Activated CD8-positive, alpha-beta memory T cell treated with anti-CD3 and anti-CD28 coated beads for 48 hours (primary cell): ENCODE data around the gene FLYWCH2.

ENCODE experiments used
- DNase-seq, 3 experiments: peaks; one replicate each; pipeline ENCODE4 v3.0.0-alpha.2; 2020; ENCODE audit warnings: low read depth in 2 of 3, low spot score in 2 of 3

Gene FLYWCH2

DNA sequence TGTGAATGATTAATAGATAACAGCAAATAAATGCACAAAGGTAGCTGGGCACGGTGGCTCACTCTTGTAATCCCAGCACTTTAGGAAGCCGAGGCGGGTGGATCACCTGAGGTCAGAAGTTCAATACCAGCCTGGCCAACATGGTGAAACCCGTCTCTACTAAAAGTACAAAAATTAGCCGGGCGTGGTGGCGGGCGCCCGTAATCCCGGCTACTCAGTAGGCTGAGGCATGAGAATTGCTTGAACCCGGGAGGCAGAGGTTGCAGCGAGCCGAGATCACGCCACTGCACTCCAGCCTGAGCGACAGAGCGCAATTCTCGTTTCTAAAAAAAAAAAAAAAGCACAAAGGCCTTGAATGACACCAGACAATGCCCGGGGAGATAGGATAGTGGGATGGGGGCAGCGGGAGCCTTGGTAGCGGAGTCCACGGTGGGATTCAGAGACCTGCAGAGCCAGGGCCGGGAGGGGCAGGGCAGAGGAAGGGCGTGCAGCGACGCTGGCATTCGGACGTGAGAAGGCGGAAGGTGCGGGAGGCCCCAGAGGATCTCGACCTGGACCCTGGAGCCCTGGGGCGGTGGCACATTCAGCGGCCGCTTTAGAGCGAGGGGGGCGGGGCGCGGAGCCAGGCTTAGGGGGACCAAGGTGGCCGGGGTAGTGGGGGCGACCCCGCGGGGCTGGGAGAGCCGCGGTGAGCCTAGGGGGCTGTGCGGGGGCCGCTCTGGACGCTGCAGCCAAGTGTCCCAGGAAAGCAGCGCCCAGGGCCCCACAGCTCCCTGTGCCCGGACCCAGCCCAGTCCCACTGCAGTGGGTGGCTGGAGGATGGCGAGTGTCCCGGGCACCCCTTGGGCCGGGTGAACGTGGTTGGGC, 999 bp upstream of the FLYWCH2 start:
- no peak for DNase-seq

- DNase-seq = no peak
Observed at GRCh38 chr16:2883458-2883908, 468 bp downstream of the FLYWCH2 start.

DNA sequence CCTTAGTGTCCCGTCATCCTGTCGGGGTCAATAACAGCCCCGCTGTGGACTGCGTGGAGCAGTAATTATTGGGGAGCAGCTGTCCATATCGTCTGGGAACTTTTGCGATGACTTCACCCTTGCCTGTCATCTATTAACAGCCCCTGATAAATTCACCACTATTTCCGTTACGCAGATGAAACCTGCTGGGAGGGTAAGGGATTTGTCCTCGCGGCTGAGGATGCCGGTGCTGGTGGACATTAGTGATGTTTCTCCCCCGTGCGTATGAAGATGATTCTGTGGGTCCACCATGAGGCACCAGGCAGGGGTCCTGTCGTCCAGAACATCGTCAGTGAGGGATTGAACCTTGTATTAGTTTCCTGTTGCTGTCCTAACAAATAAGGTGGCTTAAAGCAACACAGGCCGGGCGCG, 1.0 kb downstream of the FLYWCH2 start:
- DNase-seq = no peak

DNA sequence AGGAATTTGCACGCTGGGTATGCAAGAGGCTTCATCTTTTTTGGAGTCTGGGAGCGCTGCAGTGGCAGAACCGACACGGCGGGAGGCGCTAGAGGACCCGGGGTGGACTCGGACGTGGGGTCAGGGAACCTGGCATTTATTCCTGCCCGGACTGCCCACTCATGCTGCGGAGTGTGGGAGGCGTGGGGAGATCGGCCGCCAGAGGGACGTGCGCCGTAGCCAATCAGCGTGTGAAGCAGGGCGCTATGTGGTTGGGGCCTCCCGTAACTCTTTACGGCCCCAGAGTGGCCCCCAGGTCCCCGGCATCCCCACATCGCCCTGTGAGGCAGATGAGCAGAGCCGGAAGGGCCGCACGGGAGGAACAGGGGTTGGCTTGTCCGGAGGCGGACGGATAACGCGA, 11.2 kb downstream of the FLYWCH2 start:
- no peak for DNase-seq

DNA sequence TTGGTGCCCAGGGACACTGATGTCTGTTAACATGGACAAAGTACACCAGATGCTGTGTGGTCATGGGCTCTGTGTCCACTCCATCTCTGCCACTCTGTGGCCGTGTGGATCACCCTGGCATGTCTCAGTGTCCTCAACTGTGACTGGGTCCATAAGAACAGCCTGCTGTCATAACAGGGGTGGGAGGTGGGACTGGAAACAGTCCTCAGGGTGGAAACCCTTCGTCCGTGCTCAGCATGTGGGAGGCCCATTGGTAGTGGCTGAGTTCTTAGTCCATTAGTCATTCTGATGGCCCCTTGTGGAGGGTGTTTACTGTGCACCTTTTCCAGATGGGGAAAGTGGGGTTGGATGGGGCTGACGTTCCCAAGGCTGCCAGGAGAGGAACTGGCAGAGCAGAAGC, 12.8 kb downstream of the FLYWCH2 start:
- no peak for DNase-seq

DNA sequence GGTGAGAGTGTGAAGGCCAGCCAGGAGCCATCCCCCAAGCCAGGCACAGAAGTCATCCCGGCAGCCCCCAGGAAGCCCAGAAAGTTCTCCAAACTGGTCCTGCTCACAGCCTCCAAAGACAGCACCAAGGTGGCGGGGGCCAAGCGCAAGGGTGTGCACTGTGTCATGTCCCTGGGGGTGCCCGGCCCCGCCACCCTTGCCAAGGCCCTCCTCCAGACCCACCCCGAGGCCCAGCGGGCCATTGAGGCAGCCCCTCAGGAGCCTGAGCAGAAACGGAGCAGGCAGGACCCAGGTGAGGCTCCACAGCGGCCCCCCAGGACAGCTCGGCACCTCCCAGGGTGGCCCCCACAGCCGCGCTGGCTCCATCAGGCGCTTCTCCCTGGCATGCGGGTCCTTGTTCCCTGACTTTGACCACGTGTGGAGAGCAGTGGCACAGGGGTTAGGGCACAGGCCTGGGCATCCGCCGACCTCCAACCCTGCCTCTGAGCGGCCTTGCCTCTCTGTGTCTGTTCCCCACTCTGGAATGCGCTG, 13.5 kb downstream of the FLYWCH2 start:
- no peak for DNase-seq

DNA sequence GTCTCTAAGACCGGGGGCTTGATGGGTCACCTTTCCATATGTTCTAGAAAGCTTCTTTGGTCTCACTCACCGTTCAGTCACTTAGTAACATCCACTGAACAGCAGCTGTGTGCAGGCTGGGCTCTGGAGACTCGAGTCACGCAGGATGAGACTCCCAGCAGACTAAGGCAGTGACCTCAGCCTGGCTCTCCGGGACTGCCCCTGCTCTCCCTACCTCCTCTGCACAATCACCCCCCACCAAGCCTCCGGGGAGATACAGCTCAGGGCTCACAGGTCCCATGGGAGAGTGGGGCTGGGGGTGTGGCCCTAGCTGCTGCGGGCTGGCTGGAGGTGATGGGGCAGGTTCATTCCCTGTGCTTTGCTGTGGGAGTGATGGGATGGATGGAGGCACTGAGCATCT, 14.1 kb downstream of the FLYWCH2 start:
- DNase-seq = no peak

GRCh38 chr16:2898831-2899563, 16.0 kb downstream of the FLYWCH2 start:
- DNase-seq = no peak

- DNase-seq = no peak
Observed at GRCh38 chr16:2899564-2900072, 16.6 kb downstream of the FLYWCH2 start.

DNA sequence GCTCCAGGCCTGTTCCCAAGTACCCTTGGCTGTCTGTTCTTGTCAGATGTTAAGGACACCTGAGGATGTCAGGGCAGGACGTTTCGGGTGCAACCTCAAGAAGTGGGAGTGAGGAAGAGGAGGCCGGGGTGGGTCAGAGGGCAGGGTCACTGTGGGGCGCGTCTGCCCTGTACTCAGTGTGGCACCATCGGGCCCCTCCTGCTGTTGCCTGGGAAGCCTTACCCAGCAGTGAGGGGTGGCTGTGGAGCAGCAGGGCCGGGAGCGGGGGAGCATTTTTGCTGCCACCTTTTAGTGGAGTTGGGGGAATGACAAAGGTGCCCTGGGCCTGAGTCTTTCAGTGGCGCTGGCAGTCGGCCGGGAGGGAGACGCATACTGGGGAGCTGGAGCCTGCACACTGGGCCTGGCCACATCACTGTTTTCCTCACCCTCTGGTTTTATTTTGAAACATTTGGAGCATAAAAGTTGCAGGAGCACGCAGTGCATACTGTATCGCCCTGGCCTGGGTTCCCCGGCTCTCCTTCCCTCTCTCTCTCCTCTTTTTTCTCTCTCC, 17.6 kb downstream of the FLYWCH2 start:
- DNase-seq = no peak

DNA sequence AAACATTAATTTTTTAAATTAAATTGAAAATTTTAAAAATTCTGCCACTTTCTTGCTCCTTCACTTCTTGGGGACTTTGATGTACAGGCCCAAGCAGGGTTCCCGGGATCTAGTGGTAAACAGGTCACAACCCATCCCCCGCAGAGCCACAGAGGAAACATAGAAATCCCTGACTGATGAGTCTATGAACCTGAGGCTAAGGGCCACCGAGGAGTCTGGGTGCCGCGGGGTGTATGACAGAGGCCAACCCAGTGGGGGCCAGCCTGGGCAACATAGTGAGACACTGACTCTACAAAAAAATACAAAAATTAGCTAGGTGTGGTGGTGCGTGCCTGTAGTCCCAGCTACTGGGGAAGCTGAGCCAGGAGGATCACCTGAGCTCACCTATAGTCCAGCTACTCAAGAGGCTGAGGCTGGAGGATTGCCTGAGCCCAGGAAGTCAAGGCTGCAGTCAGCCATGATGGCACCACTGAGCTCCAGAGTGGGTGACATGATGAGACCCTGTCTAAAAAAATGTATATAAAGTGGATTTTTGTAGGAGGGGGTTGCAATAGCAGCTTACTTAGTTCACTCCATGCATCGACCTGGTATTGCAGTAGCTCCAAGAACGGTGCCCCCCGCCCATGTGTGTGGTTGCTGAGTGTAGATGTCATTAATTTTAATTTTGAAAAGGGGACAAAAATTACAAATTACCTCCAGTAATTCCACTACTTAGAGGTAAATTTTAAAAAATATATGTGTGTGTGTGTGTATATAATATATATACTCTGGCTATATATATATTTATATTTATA, 19.5 kb downstream of the FLYWCH2 start:
- no peak for DNase-seq

DNA sequence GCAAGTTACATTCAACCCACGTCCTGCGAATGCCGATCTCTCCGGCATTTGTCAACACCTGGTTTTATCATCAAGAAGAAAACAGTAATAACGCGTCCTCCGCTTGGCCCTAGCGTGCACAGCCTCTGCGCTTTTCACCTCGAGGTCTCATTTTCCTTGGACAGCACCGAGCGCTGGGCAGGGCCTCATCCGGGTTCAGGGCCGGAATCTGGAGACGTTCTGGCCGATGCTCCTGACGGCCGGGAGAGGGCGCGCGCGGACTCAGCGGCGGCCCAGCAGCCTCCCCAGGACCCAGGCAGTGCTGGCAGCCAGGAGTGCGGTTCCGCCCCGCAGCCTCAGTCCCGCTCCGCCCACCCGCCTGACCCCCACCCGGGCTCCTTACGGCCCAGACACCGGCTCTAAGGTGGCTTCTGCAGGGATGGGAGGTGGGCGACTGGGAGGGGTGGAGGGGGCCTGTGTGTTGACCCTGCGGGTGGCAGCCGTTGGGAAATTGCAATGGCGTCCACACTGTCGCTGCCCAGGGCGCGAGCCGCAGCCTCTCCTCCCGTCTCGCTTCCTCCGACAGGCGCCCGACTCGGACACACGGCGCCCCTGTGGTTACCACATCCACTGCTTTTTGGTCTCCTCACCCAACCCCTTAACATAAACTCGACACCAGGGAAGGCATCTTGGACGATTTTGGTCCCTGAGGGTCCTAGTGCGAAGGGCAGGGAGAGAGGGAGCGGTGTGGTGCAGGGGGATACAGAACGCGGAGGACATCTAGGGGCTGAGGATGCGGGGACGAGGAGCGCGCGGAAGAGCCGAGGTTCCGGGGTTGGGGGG, 21.3 kb downstream of the FLYWCH2 start:
- DNase-seq = peak; percentile 60 to 67 (median 63)

DNA sequence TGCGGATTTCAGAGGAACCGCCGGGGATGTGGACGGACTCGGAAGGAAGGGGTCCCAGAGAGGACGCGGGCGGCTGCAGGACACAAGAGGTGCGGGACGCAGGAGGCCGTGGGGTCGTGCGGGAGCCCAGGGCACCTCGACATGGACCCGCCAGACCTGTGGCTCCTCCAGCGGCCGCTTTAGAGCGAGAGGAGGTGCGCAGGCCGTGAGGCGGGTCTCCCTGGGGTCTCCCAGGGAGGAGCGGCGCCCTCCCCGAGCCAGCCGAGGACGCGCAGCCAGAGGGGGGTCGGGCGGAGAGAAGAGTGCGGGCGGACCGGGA, 21.9 kb downstream of the FLYWCH2 start:
- no peak for DNase-seq

DNA sequence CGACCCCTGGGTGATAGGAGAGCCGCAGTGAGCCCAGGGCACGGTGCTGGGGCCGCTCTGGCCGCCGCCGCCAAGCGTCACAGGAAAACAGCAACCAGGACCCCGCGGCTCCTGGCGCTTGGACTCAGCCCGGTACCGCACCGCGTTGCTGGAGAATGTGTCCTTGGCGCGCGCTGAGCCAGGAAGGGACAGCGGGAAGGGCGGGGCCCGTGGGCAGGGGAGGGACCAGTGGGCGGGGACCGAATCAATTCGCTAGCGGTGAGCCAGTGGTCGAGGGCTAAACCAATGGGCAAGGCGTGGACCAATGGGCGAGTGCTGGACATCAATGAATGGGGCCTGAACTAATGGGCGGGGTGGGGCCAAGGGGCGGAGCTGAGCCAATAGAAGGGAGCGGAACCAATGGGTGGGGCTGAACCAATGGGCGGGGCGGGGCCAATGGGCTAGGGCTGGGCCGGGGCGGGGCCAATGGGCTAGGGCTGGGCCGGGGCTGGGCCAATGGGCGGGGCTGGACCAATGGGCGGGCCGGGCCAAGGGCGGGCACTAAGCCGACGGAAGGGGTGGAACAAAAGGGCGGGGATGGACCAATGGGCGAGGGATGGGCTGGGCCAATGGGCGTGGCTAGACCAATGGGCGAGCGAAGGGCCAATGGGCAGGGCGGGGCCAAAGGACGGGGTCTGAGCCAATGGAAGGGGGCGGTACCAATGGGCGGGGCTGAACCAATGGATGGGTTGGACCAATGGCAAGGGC, 22.4 kb downstream of the FLYWCH2 start:
- DNase-seq = peak; percentile 92 to 97 (median 95)

- DNase-seq = no peak
Observed at GRCh38 chr16:2905988-2906387, 23.0 kb downstream of the FLYWCH2 start.

DNA sequence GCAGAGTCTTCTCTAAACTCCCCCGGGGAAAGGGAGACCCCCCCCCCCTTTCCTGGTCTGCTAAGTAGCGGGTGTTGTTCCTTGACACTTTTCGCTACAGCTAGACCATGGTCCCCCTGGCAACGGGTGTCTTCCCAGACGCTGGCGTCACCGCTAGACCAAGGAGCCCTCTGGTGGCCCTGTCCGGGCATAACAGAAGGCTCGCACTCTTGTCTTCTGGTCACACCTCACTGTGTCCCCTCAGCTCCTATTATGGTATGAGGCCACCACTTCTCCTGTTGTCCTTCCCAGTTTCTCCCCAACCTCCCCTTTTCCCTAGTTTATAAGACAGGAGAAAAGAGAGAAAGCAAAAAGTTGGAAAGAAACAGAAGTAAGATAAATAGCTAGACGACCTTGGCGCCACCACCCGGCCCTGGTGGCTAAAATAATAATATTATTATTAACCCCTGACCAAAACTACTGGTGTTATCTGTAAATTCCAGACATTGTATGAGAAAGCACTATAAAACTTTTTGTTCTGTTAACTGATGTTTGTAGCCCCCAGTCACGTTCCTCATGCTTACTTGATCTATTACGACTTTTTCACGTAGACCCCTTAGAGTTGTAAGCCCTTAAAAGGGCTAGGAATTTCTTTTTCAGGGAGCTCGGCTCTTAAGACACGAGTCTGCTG, 24.2 kb downstream of the FLYWCH2 start:
- DNase-seq = peak in 1 of 3 experiments; percentile 24

DNA sequence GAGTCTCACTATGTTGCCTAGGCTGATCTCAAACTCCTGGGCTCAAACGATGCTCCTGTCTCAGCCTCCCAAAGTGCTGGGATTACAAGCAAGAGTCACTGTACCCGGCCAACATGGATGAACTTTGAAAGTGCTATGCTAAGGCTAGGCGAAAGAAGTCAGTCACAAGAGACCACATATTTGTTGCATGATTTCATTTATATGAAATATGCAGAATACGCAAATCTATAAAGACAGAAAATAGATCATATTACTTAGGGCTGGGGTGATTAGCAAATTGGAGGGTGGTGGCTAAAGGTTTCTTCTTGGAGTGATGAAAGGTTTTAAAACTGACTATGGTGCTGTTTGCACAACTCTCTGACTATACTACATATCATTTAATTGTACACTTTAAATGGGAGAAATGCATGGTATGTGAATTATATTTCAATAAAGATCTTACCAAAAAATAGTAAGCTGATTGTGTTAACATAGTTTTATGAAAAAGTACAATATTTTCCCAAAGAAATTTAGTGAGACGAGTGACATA, 27.5 kb downstream of the FLYWCH2 start:
- DNase-seq = no peak

DNA sequence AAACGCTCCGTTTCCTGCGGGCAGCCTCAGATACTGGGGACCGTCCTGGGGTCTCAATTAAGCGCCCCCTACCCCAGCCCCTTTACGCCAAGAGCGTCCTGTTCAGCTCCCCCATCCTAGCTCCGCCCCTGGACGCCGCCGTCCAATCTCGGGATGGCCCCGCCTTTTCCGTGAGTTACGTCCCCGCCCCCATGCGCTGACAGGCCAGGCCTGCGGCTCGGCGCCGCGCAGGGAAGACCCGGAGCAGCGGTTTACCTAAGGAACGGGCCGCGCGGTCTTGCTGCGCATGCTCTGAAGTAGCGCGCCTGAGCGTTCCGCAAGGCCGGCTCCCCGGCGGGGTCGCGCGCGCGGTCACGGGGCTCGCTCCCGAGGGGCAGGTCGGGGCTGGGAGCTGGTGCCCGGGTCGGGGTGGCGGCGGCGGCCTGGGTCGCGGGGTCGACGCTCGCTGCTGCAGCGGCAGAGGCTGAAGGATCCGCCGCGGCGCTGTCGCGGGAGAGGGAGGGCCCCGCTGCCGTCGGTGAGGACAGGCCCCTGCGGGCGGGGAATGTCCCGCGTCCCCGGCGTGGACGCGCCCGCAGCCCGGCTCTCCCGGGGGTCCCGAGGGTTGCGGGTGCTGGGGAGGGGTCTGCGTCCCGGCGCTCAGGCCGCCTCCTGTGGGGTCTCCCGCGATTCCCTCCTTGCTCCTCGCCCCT, 28.8 kb downstream of the FLYWCH2 start, which contains the start of gene FLYWCH1:
FLYWCH1 (plus strand) TSS at position 294 of the 692 bp plus-strand sequence. CDS start 17,755 bp downstream, outside the sequence.
- peak; percentile 93 to 96 (median 95) for DNase-seq
